NOMO-1 (cell line): ENCODE measurements around the gene VSIG2.
A peak's percentile ranks its signal among the peaks of the same experiment; 100 is the strongest.
"Not testable (repeated sequence)": the region's sequence is repeated elsewhere in the genome, so short reads cannot be mapped to it uniquely, and the experiment has no call there.

ENCODE experiments used
- DNase-seq, 2 experiments: peaks; one replicate each; lab custom pipeline; 2025; ENCODE audit not compliant: unreplicated experiment in 2 of 2; lab: John Stamatoyannopoulos, UW

Gene VSIG2, protein sequence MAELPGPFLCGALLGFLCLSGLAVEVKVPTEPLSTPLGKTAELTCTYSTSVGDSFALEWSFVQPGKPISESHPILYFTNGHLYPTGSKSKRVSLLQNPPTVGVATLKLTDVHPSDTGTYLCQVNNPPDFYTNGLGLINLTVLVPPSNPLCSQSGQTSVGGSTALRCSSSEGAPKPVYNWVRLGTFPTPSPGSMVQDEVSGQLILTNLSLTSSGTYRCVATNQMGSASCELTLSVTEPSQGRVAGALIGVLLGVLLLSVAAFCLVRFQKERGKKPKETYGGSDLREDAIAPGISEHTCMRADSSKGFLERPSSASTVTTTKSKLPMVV

DNA sequence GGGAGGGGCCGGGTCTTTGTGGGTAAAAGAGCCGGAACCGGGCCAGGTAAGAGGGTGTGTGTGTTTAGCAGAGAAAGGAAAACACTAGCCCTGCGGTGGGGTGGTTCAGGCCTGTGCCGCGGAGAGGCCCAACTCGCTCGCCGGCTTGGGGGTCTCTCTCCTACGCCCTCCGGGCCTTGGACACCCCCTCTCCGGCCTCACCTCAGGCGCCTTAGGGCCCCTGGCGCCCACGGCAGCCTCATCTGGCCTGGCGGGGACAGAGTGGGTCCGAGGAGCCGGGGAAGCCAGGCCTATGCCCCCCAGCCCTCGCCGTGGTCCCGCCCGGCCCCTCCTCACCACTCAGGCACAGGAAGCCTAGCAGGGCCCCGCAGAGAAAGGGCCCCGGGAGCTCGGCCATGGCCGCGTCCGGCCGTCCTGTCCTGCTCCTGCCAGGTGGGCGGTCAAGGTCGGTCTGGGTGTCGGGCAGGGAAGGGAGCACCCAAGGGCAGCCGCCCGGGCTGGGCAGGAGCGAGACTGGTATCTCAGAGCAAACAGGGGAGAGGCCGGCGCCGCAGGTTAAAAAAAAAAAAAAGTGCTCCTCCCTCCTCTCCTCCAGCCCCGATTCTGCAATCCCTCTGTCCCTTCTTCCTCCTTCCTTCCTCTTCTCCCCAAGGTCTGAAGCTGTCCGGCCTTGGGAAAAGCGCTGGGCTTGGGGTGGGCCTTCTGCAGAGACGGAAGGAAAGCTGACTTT, at the start of gene VSIG2:
VSIG2 (minus strand) TSS at position 515 of the 730 bp plus-strand sequence; CDS start at position 397, 118 bp downstream.
- no peak for DNase-seq

DNA sequence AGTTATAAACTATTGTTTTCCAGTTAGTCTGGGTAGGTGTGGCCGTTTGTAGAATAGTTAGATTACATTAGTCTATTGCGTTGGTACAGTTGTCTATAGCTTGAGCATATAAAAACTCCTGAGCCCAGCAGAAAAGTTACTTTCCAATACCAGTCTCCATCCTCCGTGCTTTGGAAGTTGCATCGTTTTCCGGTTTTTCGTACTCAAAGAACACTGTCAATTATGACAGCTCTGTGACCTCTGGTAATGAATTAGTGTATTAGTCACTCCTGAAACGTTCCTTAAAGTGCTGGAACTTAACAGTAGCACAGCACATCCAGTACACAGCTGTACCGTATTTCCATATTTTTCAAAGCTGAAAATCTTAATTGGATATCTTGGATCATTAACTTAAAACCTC, 49.0 kb upstream of the VSIG2 start:
- DNase-seq: peak in 1 of 2 experiments; percentile 44

DNA sequence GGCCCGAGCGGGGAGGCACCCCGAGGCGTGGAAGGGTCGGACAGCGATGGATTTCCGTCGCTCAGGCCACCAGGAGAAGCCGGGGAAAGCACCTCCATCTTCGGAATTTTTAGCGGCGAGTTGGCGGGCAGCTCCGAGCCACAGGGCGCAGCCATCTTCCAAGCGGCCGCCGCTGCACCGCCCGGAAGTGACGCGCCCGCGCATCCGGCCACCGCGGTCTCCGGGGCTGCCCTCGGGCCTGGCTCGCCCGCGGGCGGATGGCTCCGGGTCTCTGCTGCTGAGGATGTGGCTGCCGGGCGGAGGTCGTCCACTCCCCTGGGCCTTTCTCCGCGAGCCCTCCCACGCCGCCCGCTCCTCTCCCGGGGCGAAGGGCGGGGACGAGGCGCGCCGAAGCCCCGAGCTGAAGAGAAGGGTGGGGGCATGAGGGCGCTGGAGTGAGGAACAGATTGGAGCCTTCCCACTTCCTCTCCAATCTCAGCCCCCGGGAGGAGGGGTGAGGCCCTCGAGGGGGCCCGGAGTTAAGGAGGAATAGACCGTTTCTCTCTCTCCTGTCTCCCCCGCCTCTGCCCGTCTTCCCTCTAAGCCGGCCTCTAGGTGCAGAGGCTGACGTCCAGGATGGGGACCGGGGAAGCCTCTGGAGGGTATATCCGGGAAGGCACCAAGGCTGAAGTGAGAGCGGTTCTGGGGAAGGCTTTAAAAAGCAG, 48.3 kb upstream of the VSIG2 start, which contains the start of gene MSANTD2:
MSANTD2 (minus strand) TSS at position 181 of the 704 bp plus-strand sequence; CDS start at position 155, 26 bp downstream.
- peak; percentile 60 to 77 for DNase-seq

DNA sequence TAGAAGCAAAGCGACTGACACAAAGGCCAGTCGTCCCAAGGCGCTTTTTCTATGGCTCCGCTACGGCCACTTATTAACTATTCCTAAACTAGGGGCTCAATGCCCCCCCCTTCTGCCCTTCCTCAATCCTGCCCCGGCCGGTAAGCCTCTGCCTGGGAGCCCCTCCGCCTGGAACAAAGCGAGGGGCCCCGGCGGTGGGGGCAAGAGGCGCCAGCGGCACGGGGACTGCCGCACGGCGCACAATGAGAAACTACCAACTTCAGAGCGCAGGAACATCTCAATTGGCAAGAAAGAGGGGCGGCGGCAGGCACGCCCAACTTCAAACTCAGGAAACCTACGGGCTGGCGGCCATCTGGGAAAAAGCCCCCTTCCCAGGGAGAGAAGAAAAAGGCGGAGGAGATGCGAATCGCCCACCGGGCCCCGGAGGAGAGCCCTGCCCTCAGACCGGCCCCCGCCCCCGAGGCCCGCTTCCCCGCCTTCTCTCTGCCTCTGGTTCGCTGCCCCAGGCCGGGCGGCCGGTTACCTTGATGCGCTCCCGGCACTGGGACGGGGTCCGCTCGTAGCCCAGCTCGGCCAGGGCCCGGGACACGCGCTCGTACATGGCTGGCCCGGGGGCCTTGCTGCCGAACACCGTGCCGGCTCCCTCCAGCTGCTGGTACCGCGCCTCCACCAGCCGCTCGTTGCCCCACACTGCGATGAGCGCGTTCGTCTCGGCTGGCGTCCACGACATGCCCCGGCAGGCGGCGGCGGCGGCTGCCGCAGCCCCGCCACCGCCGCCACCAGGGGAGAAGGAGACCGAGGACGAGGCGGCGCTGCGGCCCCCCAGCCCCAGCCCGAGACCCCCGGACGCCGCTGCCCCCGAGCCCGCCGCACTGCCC, 47.5 kb upstream of the VSIG2 start:
- DNase-seq: peak; percentile 24 to 35

DNA sequence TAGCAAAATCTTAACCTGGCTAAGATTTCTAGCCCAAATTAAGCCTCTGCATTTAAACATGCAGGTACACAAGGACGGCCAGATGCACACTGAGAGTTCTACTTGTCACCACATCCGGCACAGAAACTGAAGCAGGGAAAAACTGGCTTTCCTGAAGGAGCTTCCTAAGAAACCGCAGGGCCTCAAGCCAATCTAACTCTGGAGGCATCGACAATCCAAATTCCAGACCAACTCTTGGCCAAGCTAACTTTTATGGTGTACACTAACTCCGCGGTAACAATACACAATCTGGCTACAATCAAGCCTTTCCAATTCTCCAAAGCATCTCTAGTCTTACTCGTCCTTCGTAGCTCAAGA, 46.9 kb upstream of the VSIG2 start:
- no peak for DNase-seq

DNA sequence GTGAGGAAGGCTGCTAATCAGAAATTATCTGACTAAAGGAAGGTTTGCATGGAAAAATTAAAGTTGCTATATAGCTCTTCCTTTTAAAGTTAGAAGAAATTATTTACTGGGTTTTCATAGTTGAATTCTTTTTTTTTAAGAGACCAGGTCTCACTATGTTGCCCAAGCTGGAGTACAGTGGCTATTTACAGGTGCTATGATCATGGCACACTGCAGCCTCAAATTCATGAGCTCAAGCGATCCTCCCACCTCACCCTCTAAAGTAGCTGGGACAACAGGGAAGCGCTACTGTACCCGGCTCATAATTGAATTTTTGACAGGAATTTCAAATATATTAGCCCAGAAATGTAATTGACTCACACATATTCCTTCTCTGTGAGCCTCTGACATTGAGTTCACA, 44.3 kb upstream of the VSIG2 start:
- DNase-seq: no peak

DNA sequence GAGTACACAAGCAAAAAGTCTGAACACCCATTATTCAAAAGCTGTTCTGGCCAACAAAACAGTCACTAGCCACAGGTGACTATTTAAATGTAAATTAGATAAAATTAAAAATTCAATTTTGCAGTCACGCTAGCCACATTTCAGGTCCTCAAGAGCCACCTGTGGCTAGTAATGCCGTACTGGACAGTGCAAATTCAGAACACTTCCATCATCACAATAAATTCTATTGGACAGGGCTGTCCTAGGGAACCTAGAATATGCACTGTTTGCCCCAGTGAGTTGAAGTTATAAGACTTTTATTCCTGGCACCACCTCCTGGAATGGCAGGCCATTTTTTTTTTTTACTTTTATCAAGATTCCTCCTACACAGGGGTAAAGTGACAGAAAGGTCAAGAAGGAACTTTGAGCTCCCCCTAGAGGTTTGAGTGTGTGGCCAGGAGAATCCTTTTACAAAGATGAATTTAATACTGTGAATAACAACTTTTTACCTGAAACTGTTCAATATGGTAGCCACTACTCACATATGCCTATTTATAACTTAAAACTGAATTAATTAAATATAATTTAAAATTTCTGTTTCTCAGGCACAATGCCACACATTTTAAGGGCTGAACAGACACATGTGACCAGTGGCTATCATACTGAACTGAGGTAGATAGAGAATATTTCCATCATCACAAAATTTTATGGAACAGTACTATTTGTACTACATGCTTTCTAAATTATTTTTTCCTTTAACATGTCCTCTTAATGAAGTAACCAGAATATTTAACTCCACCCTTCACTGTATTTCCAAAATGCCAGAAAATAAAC, 41.6 kb upstream of the VSIG2 start:
- peak; percentile 30 to 35 for DNase-seq

DNA sequence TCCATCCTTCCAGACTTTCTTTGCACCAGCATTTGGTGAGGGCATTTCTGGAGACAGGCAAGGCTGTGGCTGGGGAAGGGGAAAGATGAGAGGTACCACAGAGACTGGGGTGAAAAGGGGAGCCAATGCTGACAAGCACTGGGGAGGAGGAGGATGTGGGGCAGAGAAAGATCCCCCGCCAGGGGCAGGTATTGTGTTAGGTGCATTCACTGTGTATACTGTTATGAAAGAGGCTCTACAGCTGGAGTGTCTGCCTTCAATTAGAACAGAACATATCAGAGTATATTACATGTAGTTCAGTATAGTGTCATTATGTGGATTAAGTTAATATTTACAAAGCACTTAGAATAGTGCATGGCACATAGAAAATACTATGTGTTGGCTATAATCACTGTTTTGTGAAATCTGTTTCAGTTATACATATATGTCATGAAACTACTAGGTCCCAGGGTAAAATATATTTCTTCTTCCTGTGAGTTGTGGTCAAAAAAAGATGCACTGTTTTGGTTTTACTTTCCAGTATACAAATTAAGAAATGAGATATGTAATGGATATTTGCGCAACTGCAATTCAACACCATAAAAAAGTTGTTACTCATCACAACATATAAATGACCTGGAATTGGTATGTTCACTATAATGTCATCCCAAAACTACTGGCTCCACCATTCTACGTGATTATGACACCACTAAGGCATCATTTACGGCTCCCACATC, 39.7 kb upstream of the VSIG2 start:
- peak in 1 of 2 experiments; percentile 29 for DNase-seq

DNA sequence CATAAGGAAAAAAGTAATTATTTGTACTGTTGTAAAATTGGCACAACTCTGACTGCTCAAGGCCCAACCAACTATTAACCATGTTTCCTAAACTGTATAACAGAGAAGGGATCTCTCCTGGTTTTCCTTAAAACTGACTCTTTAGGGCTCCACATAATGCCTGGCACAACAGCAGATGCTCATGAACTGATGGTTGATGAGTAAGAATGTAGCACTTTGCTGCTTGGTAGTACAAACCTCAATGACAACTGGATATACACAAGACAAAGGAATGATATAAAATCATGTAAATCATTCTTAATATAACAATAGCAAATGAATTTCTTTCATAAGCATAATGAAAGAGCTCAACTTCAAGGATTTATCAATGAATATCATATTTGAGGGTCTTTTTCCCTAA, 36.5 kb upstream of the VSIG2 start:
- DNase-seq: no peak

DNA sequence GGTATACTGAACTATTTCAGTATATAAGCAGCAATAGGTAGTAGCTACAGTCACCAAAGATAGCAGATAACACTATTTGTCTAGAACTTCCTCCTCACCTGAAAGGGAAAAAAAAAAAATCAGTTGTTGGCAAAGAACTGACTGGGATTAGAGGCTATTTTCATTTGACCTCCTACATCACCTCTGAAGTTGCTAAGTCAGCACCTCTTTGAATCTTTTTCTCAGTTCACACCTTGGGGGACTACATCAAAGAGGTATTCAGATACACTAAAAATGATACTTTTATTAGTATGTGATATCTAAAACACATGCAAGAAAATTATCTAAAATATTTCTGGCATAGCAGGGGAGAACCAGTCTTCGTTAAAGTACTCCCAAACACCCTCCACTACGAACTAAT, 32.0 kb upstream of the VSIG2 start:
- no peak for DNase-seq

DNA sequence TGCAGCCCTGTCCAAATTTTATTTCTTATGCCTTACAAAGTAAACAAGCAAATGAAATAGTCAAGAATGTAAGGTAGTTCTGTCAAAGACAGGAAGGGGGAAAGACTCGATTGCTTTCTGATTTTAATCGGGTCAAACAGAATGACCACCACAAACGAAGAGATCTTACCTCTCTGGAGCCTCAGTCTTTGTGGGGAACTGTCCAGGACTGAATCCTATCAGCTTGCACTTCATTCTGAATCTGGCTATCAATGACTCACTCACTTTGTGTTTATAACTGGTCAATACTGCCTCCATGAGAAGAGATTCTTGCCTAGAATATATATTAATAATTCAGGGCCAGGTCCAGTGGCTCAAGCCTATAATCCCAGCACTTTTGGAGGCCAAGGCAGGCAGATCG, 30.9 kb upstream of the VSIG2 start:
- no peak for DNase-seq

DNA sequence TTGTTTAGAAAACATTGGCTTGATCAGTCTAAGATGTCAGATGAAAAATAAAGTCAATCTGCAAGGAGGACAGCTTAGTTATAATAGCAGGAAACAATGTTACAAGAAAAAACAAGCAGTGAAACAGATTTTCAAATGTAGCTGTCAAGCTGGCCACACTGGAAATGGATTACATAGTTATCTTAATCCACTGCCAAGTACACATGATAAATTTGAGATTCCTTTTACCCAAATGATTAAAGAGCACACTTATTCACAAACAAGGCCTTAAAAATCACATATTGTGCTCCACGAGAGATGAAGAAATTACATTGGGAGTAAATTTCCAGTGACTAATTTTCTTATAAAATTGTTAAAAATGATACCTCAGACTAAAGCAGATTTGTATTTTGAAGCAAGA, 27.5 kb upstream of the VSIG2 start:
- no peak for DNase-seq

DNA sequence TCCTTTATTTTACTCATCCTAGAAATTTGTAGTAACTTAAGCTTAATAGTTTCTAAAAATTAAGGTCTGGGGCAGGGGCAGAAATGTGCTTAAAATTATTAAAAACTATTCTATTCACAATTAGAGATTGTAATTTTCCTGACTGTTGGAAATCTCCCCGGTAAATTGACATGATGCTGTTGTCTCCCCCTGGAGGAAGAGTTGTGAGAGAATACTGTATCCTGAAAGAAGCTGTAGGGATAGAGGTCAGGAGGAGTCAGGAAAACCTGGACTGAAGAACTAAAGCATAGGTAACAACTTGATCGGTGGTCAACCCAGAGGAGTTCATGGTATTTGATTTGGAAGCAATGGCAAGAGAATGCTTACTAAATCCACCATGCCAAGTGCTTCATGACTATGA, 26.2 kb upstream of the VSIG2 start:
- no peak for DNase-seq

DNA sequence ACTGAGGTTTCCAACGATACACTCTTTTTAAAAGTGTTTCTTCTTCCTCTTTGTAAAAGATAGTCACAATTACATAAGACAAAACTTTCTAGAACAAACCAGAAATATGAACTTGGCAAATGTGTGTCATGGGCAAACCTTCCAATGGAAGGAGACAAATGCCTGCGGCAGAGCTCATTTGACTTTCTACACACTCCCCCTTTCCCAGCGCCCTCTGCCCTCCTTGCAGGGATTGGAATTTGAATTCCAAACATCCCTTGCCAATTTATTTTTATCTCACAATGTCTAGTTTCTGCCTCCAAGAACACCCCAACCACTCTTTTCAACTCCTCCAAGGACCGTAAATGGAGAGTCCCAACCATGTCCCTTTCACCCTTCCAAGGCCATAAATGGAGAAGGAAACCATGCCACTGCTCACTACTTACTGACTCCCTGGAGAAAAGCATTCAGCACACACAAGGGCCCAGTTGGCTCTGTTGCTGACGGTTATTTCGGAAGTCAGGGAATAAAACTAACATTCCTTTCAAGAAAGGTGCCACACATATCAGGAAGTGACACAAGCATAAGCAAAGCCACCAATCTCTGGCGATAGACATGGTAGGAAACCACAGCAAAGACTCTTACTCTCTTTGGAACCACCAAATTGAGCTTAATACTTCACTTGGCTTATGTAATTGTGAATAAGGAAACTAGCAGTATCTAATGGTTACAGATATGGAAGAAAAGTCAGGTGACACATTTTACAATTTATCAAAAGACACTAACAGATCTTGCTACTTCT, 25.0 kb upstream of the VSIG2 start:
- DNase-seq: no peak

DNA sequence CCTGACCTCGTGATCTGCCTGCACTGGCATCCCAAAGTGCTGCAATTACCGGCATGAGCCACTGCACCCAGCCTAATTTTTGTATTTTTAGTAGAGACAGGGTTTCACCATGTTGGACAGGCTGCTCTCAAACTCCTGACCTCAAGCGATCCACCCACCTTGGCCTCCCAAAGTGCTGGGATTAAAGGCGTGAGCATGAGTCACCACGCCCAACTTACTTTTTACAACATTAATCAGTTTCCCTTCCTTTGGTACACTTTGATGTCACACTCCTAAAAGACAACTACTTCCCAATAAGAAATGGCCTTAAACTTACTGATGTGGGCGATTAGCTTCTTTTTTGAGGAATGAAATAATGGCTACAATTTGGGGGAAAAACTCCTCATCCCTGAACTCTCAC, 18.9 kb upstream of the VSIG2 start:
- DNase-seq: not testable (repeated sequence)

DNA sequence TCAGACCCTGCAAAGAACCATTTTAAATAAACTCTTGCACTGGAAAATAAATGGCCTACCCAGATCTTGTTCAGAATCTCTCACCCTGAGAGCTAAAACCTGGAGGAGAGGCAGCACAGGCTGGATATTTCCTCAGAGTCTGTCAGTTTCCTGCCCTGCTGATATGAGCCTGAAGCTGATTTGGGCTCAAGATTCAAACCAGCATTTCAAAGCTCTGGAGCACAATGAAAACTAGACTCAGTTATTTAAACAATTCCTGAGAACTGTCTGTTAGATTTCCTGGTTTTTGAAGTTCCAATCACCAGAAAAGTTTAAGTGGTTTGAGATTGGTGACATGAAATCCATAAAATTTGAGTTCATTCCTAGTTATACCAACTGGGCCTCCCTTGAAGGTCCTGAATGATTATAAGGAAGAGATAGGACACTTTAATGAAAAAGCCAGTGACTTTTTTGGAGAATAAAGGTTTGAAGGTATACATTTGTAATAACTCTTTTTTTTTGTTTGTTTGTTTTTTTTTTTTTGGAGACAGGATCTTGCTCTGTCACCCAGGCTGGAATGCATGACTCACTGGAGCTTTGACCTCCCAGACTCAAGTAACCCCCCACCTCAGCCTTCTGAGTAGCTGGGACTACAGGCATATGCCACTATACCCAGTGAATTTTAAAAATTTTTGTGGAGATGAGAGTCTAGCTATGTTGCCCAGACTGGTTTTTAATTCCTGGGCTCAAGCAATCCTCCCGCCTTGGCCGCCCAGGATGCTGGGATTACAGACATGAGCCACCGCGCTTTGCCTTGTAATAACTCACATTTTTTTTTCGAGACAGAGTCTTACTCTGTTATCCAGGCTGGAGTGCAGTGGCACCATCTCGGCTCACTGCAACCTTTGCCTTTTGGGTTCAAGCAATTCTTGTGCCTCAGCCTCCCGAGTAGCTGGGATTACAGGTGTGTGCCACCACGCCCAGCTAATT, 18.0 kb upstream of the VSIG2 start:
- DNase-seq: no peak

DNA sequence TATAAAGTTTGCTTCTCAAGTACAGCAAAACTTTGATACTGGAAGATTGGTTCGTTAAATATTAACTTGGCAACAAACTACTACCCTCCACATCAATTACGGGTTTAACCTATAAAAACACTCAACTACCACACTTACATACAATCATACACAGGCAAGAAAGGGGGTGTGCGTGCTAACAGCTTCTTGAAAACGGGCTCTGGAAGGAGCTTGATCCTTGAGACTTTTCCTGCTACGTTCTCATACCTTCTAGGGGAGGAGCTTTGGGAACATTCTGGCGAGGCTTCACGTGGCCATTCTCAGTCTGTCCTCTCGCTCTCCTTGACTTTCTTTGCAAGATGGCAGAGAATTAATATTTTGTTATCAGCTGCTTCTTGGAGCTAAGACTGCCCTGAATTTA, 16.9 kb upstream of the VSIG2 start:
- no peak for DNase-seq
